CMK (cell line): Measurements from ENCODE around the gene SYT2.

Source experiments
- DNase-seq: peaks from one replicate; pipeline ENCODE4 v3.0.0-alpha.2; 2010; ENCODE audit warnings: low read depth

SYT2 gene

GRCh38 chr1:202677433-202677832 lies 32.8 kb downstream of the SYT2 start:
- no peak for DNase-seq

GRCh38 chr1:202673531-202673930 lies 36.7 kb downstream of the SYT2 start:
- DNase-seq, result no peak

- no peak for DNase-seq
Measured at GRCh38 chr1:202671399-202671798, 38.9 kb downstream of the SYT2 start.

GRCh38 chr1:202665417-202665816 lies 44.8 kb downstream of the SYT2 start:
- no peak for DNase-seq

GRCh38 chr1:202664083-202664482 lies 46.2 kb downstream of the SYT2 start:
- DNase-seq, result no peak

GRCh38 chr1:202663131-202663530 lies 47.1 kb downstream of the SYT2 start:
- DNase-seq, result no peak

GRCh38 chr1:202662081-202662480 lies 48.2 kb downstream of the SYT2 start:
- no peak for DNase-seq

- DNase-seq, result no peak
Measured at GRCh38 chr1:202661136-202661845, 49.0 kb downstream of the SYT2 start.

GRCh38 chr1:202659974-202660373 lies 50.3 kb downstream of the SYT2 start:
- no peak for DNase-seq

- no peak for DNase-seq
Measured at GRCh38 chr1:202659541-202659940, 50.7 kb downstream of the SYT2 start.

- no peak for DNase-seq
Measured at GRCh38 chr1:202658769-202659168, 51.5 kb downstream of the SYT2 start.

- DNase-seq, result no peak
Measured at GRCh38 chr1:202658251-202658759, 51.9 kb downstream of the SYT2 start.

- peak; percentile 7 for DNase-seq
Measured at GRCh38 chr1:202656951-202657646, 53.2 kb downstream of the SYT2 start.

GRCh38 chr1:202656057-202656456 lies 54.2 kb downstream of the SYT2 start:
- no peak for DNase-seq

GRCh38 chr1:202654079-202654478 lies 56.2 kb downstream of the SYT2 start:
- DNase-seq, result no peak

- DNase-seq, result no peak
Measured at GRCh38 chr1:202649553-202650392, 60.5 kb downstream of the SYT2 start.

- no peak for DNase-seq
Measured at GRCh38 chr1:202648605-202649226, 61.5 kb downstream of the SYT2 start.

GRCh38 chr1:202645097-202645476 lies 65.2 kb downstream of the SYT2 start:
- no peak for DNase-seq

GRCh38 chr1:202644219-202645096 lies 65.8 kb downstream of the SYT2 start:
- no peak for DNase-seq

GRCh38 chr1:202643397-202644218 lies 66.6 kb downstream of the SYT2 start:
- DNase-seq, result no peak
